ENCODE data around the gene TRIM75.
"Not testable (repeated sequence)": the region's sequence is repeated elsewhere in the genome, so short reads cannot be mapped to it uniquely, and the experiment has no call there.

Gene TRIM75

DNA sequence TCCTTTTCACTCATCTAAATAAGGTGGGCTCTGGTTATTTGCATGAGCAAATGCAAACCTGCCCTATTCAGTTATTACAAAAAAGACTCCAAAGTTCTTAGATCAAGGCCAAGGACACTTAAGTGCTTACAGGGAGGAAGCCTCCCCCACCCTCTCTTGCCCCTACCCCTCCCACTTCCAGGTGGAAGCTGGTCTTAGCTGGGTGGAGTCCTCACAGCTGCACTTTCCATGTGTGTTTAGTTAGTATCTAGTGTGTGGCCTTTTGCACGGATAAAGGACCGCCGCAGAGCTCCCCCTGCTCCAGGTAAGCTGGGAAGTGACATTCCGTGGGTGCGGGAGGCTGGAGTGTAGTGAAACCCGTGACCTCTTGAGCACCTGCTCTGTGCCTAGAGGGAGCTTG is at the start of gene TRIM75:
TSS of gene TRIM75 (plus strand) at position 222 of the 400 bp plus-strand sequence. CDS start 5,282 bp downstream, outside the sequence.
- DNase-seq (ENCODE audit: low spot score) = no peak

DNA sequence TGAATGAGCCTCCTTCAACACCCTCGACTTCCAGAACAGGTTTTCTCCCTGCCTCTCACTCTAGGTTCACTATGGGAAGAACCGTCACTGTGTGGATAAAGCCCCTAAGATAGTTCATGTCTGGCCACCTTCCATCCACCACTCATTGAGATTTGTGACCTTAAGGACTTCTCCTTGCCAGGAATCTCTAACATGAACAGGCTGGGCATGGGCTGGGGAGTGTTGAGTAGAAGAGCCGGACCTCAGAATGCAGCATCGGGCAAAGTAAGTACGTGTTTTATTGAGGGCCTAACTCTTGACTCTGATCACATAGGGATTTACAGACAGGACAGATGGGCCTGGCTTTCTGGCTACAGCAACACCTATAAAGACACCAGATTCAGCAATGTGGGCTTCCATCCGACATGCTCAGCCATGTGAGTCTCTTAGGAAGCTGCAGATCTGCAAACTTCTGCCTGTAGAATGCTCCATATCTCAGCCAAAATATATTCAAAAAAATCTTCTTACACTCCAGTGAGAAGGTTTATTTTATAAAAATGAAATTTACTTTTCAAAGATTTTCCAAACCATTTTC is 48.2 kb upstream of the TRIM75 start:
- DNase-seq (ENCODE audit: low spot score) = no peak

- no peak for DNase-seq (ENCODE audit: low spot score)
Observed at GRCh38 chr4:165006456-165006855, 47.2 kb upstream of the TRIM75 start.

DNA sequence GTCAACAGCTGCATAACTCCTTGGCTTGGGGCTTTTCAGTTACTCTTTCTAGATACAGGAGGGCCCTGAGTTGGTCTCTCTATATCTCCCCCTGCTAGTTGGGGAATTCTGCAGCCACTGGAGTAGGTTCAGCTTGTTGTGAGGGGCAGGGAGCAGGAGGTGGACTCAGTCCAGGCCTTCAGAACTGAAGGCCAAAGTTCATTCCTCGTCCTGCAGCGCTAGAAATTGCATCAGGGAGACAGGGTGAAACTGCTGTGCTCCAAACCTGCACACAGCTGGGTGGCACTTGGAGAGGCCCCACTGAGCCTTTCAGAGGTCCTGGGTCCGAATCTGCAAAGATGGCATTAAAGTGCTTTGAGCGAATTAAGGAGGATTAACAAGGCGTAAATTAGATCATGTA is 46.8 kb upstream of the TRIM75 start:
- no peak for DNase-seq (ENCODE audit: low spot score)

DNA sequence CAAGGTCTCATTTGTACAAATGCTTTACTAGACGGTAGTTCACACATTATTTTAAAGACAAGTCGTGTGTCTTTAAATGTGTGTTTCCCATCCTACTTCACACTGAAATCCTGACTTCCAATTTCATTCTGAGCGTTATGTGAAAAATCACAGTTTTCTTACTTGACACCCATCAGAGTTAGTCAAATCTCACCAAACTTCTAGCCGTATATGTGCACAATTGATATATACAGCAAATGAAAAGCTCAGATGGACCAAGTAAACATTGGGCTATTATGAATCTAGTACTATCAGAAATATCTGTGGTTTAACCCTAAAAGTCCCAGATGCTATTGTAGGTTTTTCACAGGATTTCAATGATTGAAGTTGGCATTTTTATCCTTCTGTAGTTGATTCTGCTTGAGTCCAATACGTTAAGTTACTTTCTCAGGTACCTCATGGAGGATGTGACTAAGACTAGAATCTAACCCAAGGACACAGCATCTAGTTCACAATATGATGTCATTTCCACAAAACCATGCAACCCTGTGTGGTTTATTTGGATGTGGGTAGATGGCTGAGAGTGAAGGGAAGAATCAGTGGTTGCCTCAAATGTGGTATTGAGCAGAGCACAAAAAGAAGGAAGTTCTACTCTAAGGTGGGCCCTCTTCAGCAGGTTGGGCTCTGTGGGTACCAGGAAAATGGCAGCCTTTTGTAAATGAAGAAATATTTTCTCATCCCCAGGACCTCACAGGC is 44.0 kb upstream of the TRIM75 start:
- no peak for DNase-seq (ENCODE audit: low spot score)

DNA sequence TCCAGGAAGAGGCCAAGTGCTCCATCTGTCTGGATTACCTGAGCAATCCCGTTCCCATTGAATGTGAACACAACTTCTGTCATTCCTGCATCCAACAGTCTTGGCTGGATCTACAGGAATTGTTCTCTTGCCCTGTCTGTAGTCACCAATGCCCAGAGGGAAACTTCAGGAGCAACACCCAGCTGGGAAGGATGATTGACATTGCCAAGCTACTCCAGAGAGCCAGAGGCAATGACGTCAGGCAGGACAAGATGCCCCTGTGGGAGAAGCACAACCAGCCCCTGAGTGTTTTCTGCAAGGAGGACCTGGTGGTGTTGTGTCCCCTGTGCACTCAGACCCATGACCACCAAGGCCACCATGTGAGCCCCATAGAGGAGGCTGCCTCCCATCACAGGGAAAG is 43.2 kb upstream of the TRIM75 start:
- no peak for DNase-seq (ENCODE audit: low spot score)

- DNase-seq (ENCODE audit: low spot score) = no peak
Observed at GRCh38 chr4:165010991-165011390, 42.7 kb upstream of the TRIM75 start.

DNA sequence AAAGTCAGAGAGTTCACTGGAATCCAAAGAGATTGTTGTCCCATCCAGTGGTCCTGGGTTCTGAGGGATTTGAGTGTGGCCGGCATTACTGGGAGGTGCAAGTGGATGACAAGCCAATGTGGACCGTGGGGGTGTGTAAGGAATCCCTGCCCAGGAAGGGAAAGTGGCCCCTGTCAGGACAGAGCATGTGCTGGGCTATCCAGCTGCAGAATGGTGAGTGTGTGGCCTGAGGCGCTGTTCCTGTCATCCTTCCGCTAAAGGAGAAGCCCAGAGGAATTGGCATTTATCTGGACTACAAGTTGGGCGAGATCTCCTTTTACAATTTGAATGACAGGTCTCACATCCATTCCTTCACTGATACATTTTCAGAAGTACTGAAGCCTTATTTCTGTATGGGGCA is 42.3 kb upstream of the TRIM75 start:
- DNase-seq (ENCODE audit: low spot score) = no peak

DNA sequence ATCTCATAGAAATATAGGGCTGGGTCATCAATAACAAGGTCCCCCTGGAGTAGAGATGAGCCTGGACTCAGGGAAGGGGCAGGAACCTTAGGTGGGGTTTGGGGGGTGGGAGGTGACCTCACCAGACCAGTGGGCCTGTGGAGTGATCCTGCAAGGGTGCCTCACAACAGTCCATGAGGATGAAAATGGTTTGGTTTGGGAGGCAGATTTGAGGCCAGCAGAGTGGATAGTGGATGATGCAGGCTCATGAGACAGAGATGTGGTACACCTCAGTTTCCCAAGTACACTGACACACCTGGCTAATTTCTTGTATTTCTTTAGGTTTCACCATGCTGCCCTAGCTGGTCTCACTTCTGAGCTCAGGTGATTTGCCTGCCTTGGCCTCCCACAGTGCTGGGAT is 40.0 kb upstream of the TRIM75 start:
- no peak for DNase-seq (ENCODE audit: low spot score)

GRCh38 chr4:165016971-165017370 is 36.7 kb upstream of the TRIM75 start:
- no peak for DNase-seq (ENCODE audit: low spot score)

- DNase-seq (ENCODE audit: low spot score) = not testable (repeated sequence)
Observed at GRCh38 chr4:165019995-165020394, 33.7 kb upstream of the TRIM75 start.

DNA sequence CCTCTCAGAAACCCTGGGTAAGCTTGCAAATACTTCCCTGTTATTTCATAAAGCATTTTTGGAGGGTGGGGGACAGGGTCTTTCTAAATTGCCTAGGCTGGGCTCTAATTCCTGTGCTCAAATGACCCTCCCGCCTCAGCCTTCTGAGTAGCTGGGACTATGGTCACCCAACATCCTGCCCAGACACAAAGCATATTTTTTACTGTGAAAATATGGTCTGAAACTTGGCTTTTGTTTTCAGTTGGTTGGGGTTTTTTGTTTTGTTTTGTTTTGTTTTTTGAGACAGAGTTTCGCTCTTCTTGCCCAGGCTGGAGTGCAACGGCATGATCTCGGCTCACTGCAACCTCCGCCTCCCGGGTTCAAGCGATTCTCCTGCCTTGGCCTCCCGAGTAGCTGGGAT is 27.9 kb upstream of the TRIM75 start:
- DNase-seq (ENCODE audit: low spot score) = not testable (repeated sequence)

DNA sequence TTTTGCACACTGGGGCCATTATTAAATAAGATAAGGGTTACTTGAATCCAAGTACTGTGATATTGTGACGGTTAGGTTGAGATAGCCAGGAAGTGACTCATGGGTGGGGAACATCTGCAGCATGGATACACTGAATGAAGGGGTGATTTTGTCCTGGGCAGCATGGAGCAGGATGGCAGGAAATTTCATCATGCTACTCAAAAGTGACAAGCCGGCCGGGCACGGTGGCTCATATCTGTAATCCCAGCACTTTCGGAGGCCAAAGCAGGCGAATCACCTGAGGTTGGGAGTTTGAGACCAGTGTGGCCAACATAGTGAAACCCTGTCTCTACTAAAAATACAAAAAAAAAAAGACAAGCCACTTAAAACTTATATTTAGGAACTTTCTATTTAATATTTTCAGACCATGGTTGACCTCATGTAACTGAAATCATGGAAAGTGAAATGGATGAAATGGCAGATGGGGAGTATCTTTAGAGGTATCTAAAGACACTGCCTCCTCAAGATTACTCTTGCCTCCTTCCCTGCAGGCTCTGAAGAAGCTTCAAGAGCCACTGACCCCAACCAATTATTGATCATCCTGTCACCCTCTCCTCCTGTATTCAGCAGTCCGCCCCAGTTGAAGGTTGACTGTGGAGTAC is 25.8 kb upstream of the TRIM75 start:
- DNase-seq (ENCODE audit: low spot score) = no peak

GRCh38 chr4:165031436-165032211 is 22.0 kb upstream of the TRIM75 start, which contains the start of gene TRIM60:
TSS of gene TRIM60 (plus strand) at chr4:165031999. CDS start at chr4:165040073, 8,074 bp downstream.
- no peak for DNase-seq (ENCODE audit: low spot score)

DNA sequence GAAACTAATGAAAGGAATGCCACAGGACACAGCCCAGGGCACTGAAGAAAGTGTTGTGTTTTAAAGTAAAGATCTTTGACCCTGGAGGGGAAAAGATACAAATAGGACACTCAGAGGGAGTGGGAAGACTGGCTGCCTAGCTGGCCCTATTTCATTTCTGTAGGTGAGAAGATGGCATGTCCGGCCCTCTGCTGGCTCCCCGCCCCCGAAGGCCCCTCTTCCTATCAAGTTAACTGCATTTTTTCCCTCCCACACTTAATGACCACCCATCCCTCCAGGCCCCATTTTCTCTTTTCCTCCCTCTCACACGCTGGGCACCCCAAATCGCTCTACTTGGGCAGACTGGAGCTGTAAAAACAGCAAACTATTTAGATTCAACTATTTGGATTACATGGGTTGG is 5.5 kb upstream of the TRIM75 start:
- DNase-seq (ENCODE audit: low spot score) = no peak

DNA sequence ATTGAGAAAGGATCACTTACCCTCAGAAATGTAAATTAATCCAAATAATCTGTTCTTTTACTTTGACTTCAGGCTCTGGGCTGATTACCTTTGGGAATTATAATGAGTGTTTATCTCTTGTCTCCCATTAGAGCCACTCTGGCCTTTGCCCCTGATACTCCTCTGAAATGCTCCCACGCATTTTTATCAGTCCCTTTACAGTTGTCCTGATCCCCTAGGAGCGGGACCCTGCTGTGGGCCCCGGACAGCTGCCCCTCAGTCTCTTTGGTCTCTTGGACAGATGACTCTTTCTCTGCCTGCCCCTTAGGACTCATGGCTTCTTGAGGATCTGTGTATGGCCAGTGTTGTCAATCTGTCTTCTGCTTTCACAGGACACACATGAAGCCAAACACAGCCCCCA is 1.0 kb upstream of the TRIM75 start:
- DNase-seq (ENCODE audit: low spot score) = no peak

DNA sequence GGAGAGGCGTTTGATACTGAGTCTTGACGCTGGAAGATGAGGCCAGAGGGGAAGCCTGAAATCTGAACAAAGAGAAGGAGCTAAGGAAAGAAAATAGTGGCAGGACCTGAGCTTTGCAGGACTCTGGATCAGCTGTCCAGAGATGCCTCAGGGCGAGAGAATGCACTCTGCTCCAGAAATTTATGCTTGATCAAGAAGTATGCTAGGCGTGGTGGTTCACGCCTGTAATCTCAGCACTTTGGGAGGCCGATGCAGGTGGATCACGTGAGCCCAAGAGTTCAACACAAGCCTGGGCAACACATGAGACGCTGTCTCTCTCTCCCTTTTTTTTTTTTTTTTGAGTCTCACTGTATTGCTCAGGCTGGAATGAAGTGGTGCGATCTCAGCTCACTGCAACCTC is 1.9 kb downstream of the TRIM75 start:
- no peak for DNase-seq (ENCODE audit: low spot score)

GRCh38 chr4:165058666-165059065 is 5.0 kb downstream of the TRIM75 start:
- no peak for DNase-seq (ENCODE audit: low spot score)

DNA sequence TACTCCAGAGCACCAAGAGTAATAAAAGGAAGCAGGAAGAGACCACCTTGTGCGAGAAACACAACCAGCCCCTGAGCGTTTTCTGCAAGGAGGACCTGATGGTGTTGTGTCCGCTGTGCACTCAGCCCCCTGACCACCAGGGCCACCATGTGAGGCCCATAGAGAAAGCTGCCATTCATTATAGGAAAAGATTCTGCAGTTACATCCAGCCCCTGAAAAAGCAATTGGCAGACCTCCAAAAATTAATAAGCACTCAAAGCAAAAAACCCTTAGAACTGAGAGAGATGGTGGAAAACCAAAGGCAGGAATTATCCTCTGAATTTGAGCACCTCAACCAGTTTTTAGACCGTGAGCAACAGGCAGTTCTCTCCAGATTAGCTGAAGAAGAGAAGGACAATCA is 5.7 kb downstream of the TRIM75 start:
- DNase-seq (ENCODE audit: low spot score) = no peak

- DNase-seq (ENCODE audit: low spot score) = no peak
Observed at GRCh38 chr4:165060938-165061337, 7.3 kb downstream of the TRIM75 start.

- DNase-seq (ENCODE audit: low spot score) = no peak
Observed at GRCh38 chr4:165070560-165070959, 16.9 kb downstream of the TRIM75 start.

- not testable (repeated sequence) for DNase-seq (ENCODE audit: low spot score)
Observed at GRCh38 chr4:165073346-165073745, 19.7 kb downstream of the TRIM75 start.

Measured in GM03348 (cell line).